ENCODE results near the gene DR1. TPM values are rescaled to one million over a fixed set of nuclear protein-coding genes. Genes with fewer than 3 reads are reported as not detected.
A peak's percentile ranks its signal among the peaks of the same experiment; 100 is the strongest.

The DR1 gene
- total and polyA plus RNA-seq, 2 of the 4 experiments (the other 2 are of a cell fraction) = 27.1 to 39.4 TPM

DNA sequence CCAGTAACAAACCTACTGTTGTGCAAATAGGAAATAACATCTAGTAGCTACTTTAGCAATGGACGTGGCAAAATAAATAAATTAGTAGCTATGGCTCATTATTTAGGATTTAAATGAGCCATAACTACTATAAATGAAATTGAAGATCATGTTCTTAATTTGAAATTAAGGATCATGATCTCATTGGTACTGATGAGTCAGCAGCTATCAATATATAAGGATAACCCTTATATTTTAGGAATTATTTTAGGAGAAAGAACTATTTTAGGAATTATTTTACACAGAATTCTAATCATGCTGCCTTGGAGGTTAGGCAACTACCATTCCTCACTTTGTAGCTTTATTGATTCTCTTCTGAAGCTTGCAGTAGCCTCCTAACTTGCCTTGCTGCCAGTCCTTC, 24.0 kb downstream of the DR1 start:
- BruUV-seq (replicated peaks) = no TSS peak
- H3K27ac ChIP-seq (ENCODE audit: insufficient read depth, low read length) = no peak overlapping the region
- H2BK120ac ChIP-seq (ENCODE audit: low read depth, low read length) = no peak overlapping the region
- no peak overlapping the region for H2AK5ac ChIP-seq (ENCODE audit: low read depth, low read length)
- WGBS, 2 experiments (ENCODE audit: extremely low coverage in 2 of 2, insufficient read length in 1 of 2) = no CpG with 5 or more reads among the region's 1 CpG
- H2AFZ ChIP-seq (replicated peaks; ENCODE audit: low read length, poor library complexity) = no peak overlapping the region
- H3K36me3 ChIP-seq (ENCODE audit: control insufficient read depth, insufficient read depth, low read length) = peaks cover 6% of the 10 kb centered on the region
- no peak overlapping the region for H4K91ac ChIP-seq (ENCODE audit: insufficient read depth, low read depth, low read length)
- dilution Hi-C loops (cut with HindIII; ENCODE audit: low sequenced_read_pairs, unreplicated experiment) = no loop called here
- H3K14ac ChIP-seq (replicated peaks; ENCODE audit: low read depth, low read length) = no peak overlapping the region
- H3K9me1 ChIP-seq (ENCODE audit: insufficient read depth, low read length) = peaks cover 2% of the 10 kb centered on the region; the same call in 1 of the 2 replicates
- no peak overlapping the region for H2BK5ac ChIP-seq (ENCODE audit: low read depth, low read length, poor library complexity, severe bottlenecking)
- H3K56ac ChIP-seq (ENCODE audit: extremely low read depth, insufficient read depth, low read length) = no peak overlapping the region
- no peak overlapping the region for H3K4me2 ChIP-seq (ENCODE audit: low read depth, low read length)
- no peak overlapping the region for H3K18ac ChIP-seq (ENCODE audit: low read depth, low read length)
- no peak overlapping the region for H2AK9ac ChIP-seq (replicated peaks; ENCODE audit: low read depth, low read length, poor library complexity)
- H2BK15ac ChIP-seq (ENCODE audit: low read depth, low read length) = no peak overlapping the region
- H3K79me1 ChIP-seq (ENCODE audit: low read depth in 1 of 2, low read length in 2 of 2) = peaks cover 0 to 21% of the 10 kb centered on the region in 2 experiments; a peak in 2 of 4 replicates
- DNase-seq (no peak), ATAC-seq (ENCODE audit: low read depth) (no peak)
- POLR2A ChIA-PET (ENCODE audit: unreplicated experiment) = no interaction called here
- H3K23ac ChIP-seq (ENCODE audit: low read depth, low read length) = no peak overlapping the region
- peaks cover 4% of the 10 kb centered on the region; the same call in 1 of the 2 replicates for H4K20me1 ChIP-seq (ENCODE audit: insufficient read depth, low read length)
- H4K5ac ChIP-seq (ENCODE audit: low read depth, low read length) = no peak overlapping the region
- H3K27me3 ChIP-seq (ENCODE audit: control insufficient read depth, insufficient read depth, low read length) = no peaks in the 10 kb centered on the region
- CTCF ChIA-PET = interaction anchor here (0.5 to 0.8 kb wide), 2 partner anchors 11 to 35 kb away, joined by 3 to 5 read pairs; no protein-coding TSS in a partner anchor
- H4K8ac ChIP-seq (ENCODE audit: low read depth in 2 of 2, low read length in 2 of 2) = no peak overlapping the region
- no peak overlapping the region for H3K9ac ChIP-seq (ENCODE audit: low read depth, low read length)
- H2BK20ac ChIP-seq (ENCODE audit: low read depth, low read length) = no peak overlapping the region
- in situ Hi-C loops (cut with MboI; ENCODE audit: low sequenced_read_pairs) = no loop called here
- no peak overlapping the region for H3K4ac ChIP-seq (ENCODE audit: low read depth, low read length)
- H3K9me3 ChIP-seq (ENCODE audit: control insufficient read depth, insufficient read depth, low read length) = no peaks in the 10 kb centered on the region
- intact Hi-C loops (cut with micrococcal nuclease) = no loop called here
- no peak overlapping the region for H3K4me3 ChIP-seq (ENCODE audit: insufficient read depth, low read depth, low read length)
- TF ChIP-seq, protein P1, sequence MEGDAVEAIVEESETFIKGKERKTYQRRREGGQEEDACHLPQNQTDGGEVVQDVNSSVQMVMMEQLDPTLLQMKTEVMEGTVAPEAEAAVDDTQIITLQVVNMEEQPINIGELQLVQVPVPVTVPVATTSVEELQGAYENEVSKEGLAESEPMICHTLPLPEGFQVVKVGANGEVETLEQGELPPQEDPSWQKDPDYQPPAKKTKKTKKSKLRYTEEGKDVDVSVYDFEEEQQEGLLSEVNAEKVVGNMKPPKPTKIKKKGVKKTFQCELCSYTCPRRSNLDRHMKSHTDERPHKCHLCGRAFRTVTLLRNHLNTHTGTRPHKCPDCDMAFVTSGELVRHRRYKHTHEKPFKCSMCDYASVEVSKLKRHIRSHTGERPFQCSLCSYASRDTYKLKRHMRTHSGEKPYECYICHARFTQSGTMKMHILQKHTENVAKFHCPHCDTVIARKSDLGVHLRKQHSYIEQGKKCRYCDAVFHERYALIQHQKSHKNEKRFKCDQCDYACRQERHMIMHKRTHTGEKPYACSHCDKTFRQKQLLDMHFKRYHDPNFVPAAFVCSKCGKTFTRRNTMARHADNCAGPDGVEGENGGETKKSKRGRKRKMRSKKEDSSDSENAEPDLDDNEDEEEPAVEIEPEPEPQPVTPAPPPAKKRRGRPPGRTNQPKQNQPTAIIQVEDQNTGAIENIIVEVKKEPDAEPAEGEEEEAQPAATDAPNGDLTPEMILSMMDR (conservative IDR thresholded peaks at IDR 0.05; ENCODE audit: low read depth, low read length) = no peak
- TF ChIP-seq MAFK (IDR thresholded peaks at IDR 0.05; ENCODE audit: low read depth, low read length) = peak; percentile 55
- no peaks in the 10 kb centered on the region for H3K4me1 ChIP-seq (ENCODE audit: control insufficient read depth, insufficient read depth, low read length)
